PC-3 (cell line): Measurements from ENCODE around the gene CABLES1.

ENCODE experiments used
- EZH2 ChIP-seq: fragments of 300-600 bp; sonication (generic); IDR thresholded peaks from one replicate; pipeline ENCODE4 v1.6.1; 2017; ENCODE audit warnings: antibody characterized with exemption, mild to moderate bottlenecking, low read length; ENCODE audit not compliant: unreplicated experiment
- EZH2phosphoT487 ChIP-seq: fragments of 300-600 bp; sonication (generic); IDR thresholded peaks from 2 replicates; pipeline ENCODE4 v1.6.1; 2018; ENCODE audit warnings: mild to moderate bottlenecking, antibody characterized with exemption, low read length, borderline replicate concordance
- TF ChIP-seq, protein P1 (sequence below): fragments of 300-600 bp; sonication (generic); conservative IDR thresholded peaks from 2 replicates; pipeline ENCODE4 v1.5.1; 2017; ENCODE audit warnings: antibody characterized with exemption, low read depth, mild to moderate bottlenecking, low read length

DNA sequence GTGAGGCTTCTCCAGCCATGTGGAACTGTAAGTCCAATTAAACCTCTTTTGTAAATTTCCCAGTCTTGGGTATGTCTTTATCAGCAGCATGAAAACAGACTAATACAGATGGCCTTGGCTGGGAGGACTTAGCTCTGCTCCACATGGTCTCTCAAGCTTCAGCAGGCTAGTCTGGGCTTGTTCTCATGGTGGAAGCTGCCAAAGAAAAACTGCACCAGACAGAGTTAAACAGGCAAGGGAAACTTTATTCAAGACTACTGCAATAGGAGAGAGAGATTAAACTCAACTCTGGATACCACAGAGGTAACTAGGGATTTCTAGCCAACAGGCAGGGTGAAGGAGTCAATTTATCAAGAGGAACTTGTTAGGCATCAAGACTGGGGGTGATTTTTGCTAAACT is 142.1 kb downstream of the CABLES1 start:
- TF ChIP-seq, protein P1, sequence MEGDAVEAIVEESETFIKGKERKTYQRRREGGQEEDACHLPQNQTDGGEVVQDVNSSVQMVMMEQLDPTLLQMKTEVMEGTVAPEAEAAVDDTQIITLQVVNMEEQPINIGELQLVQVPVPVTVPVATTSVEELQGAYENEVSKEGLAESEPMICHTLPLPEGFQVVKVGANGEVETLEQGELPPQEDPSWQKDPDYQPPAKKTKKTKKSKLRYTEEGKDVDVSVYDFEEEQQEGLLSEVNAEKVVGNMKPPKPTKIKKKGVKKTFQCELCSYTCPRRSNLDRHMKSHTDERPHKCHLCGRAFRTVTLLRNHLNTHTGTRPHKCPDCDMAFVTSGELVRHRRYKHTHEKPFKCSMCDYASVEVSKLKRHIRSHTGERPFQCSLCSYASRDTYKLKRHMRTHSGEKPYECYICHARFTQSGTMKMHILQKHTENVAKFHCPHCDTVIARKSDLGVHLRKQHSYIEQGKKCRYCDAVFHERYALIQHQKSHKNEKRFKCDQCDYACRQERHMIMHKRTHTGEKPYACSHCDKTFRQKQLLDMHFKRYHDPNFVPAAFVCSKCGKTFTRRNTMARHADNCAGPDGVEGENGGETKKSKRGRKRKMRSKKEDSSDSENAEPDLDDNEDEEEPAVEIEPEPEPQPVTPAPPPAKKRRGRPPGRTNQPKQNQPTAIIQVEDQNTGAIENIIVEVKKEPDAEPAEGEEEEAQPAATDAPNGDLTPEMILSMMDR, result no peak
- no peak for TF ChIP-seq EZH2
- no peak for TF ChIP-seq EZH2phosphoT487
